Esophagus muscularis mucosa (tissue), 4 donors: Measurements from ENCODE around the gene PSME4. TPM values are rescaled to one million over a fixed set of nuclear protein-coding genes. Genes with fewer than 3 reads are reported as not detected.
A peak's percentile ranks its signal among the peaks of the same experiment; 100 is the strongest.
"Not testable (repeated sequence)": the region's sequence is repeated elsewhere in the genome, so short reads cannot be mapped to it uniquely, and the experiment has no call there.

Source experiments
- DNase-seq: peaks from one replicate; pipeline ENCODE4 v3.0.0-alpha.2; 2017; ENCODE audit errors: extremely low spot score
- H3K27ac ChIP-seq, 4 donors: fragments of 200-600 bp; sonication (generic); replicated peaks in 1 of 4; 1 replicate in 3 of 4; 2 replicates in 1 of 4; pipeline ENCODE4 v1.5.1; 2016 to 2019; ENCODE audit warnings: mild to moderate bottlenecking in 1 of 4
- H3K27me3 ChIP-seq, 4 donors: fragments of 200-600 bp; sonication (generic); one replicate each; pipeline versions ENCODE4 v1.5.1 to v1.6.0; 2016 to 2019
- H3K36me3 ChIP-seq, 4 donors: fragments of 200-600 bp; sonication (generic); one replicate each; pipeline ENCODE4 v1.5.1; 2016 to 2019
- H3K4me1 ChIP-seq, 4 donors: fragments of 200-600 bp; sonication (generic); one replicate each; pipeline ENCODE4 v1.5.1; 2016 to 2019
- H3K4me3 ChIP-seq, 4 donors: fragments of 200-600 bp; sonication (generic); 1 replicate in 2 of 4; 2 replicates in 2 of 4; pipeline ENCODE4 v1.5.1; 2016 to 2019; ENCODE audit warnings: mild to moderate bottlenecking in 4 of 4, moderate library complexity in 1 of 4
- H3K9me3 ChIP-seq, 4 donors: fragments of 200-600 bp; sonication (generic); 1 replicate in 3 of 4; 2 replicates in 1 of 4; pipeline ENCODE4 v1.5.1; 2016 to 2019
- EP300 ChIP-seq: sonication (generic); formaldehyde crosslinking; IDR thresholded peaks from one replicate; pipeline ENCODE4 v1.6.1; 2017; ENCODE audit warnings: antibody characterized with exemption
- POLR2A ChIP-seq: fragments of 450-650 bp; IDR thresholded peaks from one replicate; pipeline ENCODE4 v1.6.1; 2017; ENCODE audit warnings: antibody characterized with exemption, moderate library complexity, mild to moderate bottlenecking, low read depth
- POLR2AphosphoS5 ChIP-seq, 2 donors: sonication (generic); formaldehyde crosslinking; IDR thresholded peaks; one replicate each; pipeline ENCODE4 v1.6.1; 2017; ENCODE audit warnings: antibody characterized with exemption in 2 of 2
- WGBS: methylation state at CpG from one replicate; pipeline ENCODE4 v1.1.5; 2018; 5-methylcytosine and 5-hydroxymethylcytosine counted together
- intact Hi-C: fragments of 100-400 bp; cut with DNase I; formaldehyde crosslinking; loops from one replicate; pipeline ENCODE4 v1.15.1; 2023
- total RNA-seq, 4 donors: library from RNA; depleted of rRNA; stranded (reverse); fragments of >200 nt; gene quantifications; one replicate each; pipeline versions ENCODE4 v1.1.0 to v1.2.1, GENCODE V29; 2016
- TF ChIP-seq, protein P1 (sequence below), 3 experiments: fragments of 200-600 bp in 2 of 3; fragments of 450-650 bp in 1 of 3; sonication (generic) in 2 of 3; IDR thresholded peaks; one replicate each; pipeline ENCODE4 v1.5.1; 2017 to 2019; ENCODE audit warnings: antibody characterized with exemption in 3 of 3, mild to moderate bottlenecking in 2 of 3, moderate library complexity in 1 of 3

Gene PSME4
- total RNA-seq, 4 donors from 2014 or later = 47.5 to 65.8 (median 48.3) TPM

- no peak overlapping the region for H3K4me3 ChIP-seq
- WGBS = 56% methylated on average over 3 of the region's 3 CpGs
- no peak overlapping the region for H3K27ac ChIP-seq
- no peaks in the 10 kb centered on the region for H3K4me1 ChIP-seq
- H3K36me3 ChIP-seq = peaks cover 0 to 2% (median 0%) of the 10 kb centered on the region in 4 donors
- peaks cover 0 to 6% (median 0%) of the 10 kb centered on the region in 4 donors for H3K9me3 ChIP-seq
- intact Hi-C loops = no loop called here
- no peaks in the 10 kb centered on the region for H3K27me3 ChIP-seq
- TF ChIP-seq, protein P1, sequence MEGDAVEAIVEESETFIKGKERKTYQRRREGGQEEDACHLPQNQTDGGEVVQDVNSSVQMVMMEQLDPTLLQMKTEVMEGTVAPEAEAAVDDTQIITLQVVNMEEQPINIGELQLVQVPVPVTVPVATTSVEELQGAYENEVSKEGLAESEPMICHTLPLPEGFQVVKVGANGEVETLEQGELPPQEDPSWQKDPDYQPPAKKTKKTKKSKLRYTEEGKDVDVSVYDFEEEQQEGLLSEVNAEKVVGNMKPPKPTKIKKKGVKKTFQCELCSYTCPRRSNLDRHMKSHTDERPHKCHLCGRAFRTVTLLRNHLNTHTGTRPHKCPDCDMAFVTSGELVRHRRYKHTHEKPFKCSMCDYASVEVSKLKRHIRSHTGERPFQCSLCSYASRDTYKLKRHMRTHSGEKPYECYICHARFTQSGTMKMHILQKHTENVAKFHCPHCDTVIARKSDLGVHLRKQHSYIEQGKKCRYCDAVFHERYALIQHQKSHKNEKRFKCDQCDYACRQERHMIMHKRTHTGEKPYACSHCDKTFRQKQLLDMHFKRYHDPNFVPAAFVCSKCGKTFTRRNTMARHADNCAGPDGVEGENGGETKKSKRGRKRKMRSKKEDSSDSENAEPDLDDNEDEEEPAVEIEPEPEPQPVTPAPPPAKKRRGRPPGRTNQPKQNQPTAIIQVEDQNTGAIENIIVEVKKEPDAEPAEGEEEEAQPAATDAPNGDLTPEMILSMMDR (IDR thresholded peaks at IDR 0.05) = no peak
- no peak for TF ChIP-seq EP300
- TF ChIP-seq POLR2A = no peak
- no peak for TF ChIP-seq POLR2AphosphoS5 (IDR thresholded peaks at IDR 0.05)
- no peak for DNase-seq
Measured at GRCh38 chr2:53842891-53843290, 127.9 kb downstream of the PSME4 start.

- H3K27me3 ChIP-seq, H3K9me3 ChIP-seq, H3K27ac ChIP-seq, DNase-seq, intact Hi-C loops, H3K4me3 ChIP-seq, H3K4me1 ChIP-seq: not testable (repeated sequence)
- 91% methylated on average over 7 of the region's 7 CpGs for WGBS
- H3K36me3 ChIP-seq = peaks cover 0 to 11% (median 2%) of the 10 kb centered on the region in 4 donors
Measured at GRCh38 chr2:53841651-53842050, 129.1 kb downstream of the PSME4 start.

- no peak for DNase-seq
- Histone ChIP-seq H3K4me3 (no peak overlapping the region), H3K4me1 (no peaks in the 10 kb centered on the region), H3K9me3 (peaks cover 0 to 6% (median 0%) of the 10 kb centered on the region in 4 donors), H3K36me3 (peaks cover 0 to 11% (median 2%) of the 10 kb centered on the region in 4 donors), H3K27me3 (no peaks in the 10 kb centered on the region), H3K27ac (no peak overlapping the region)
- no peak for TF ChIP-seq POLR2A
- TF ChIP-seq, protein P1 (IDR thresholded peaks at IDR 0.05) = no peak
- intact Hi-C loops = no loop called here
- WGBS = 68% methylated on average over 1 of the region's 1 CpG
Measured at GRCh38 chr2:53840580-53840979, 130.2 kb downstream of the PSME4 start.

- H3K27ac ChIP-seq, H3K36me3 ChIP-seq, DNase-seq, H3K4me3 ChIP-seq, intact Hi-C loops, H3K27me3 ChIP-seq, H3K9me3 ChIP-seq: not testable (repeated sequence)
- WGBS = 94% methylated on average over 4 of the region's 4 CpGs
- peaks cover 18 to 28% (median 21%) of the 10 kb centered on the region in 4 donors for H3K4me1 ChIP-seq
Measured at GRCh38 chr2:53829980-53830290, 140.9 kb downstream of the PSME4 start.

- DNase-seq = no peak
- no peak overlapping the region for H3K4me3 ChIP-seq
- no peaks in the 10 kb centered on the region for H3K27me3 ChIP-seq
- TF ChIP-seq POLR2A (no peak), POLR2AphosphoS5 (IDR thresholded peaks at IDR 0.05) (no peak), EP300 (no peak)
- TF ChIP-seq, protein P1 (IDR thresholded peaks at IDR 0.05) = no peak
- no peaks in the 10 kb centered on the region for H3K9me3 ChIP-seq
- intact Hi-C loops = no loop called here
- 92% methylated on average over 11 of the region's 11 CpGs for WGBS
- no peak overlapping the region for H3K27ac ChIP-seq
- peaks cover 0 to 9% (median 5%) of the 10 kb centered on the region in 4 donors for H3K36me3 ChIP-seq
- peaks cover 18 to 28% (median 21%) of the 10 kb centered on the region in 4 donors for H3K4me1 ChIP-seq
Measured at GRCh38 chr2:53829273-53829979, 141.4 kb downstream of the PSME4 start.

- intact Hi-C loops = no loop called here
- Histone ChIP-seq H3K4me3 (no peak overlapping the region), H3K4me1 (peaks cover 18 to 28% (median 21%) of the 10 kb centered on the region in 4 donors), H3K27me3 (no peaks in the 10 kb centered on the region), H3K9me3 (no peaks in the 10 kb centered on the region), H3K36me3 (peaks cover 0 to 9% (median 5%) of the 10 kb centered on the region in 4 donors), H3K27ac (peak overlapping the region in 1 of 4 donors; percentile 11)
- TF ChIP-seq, protein P1 (IDR thresholded peaks at IDR 0.05) = no peak
- no peak for TF ChIP-seq POLR2AphosphoS5 (IDR thresholded peaks at IDR 0.05)
- TF ChIP-seq POLR2A = no peak
- TF ChIP-seq EP300 = no peak
- 96% methylated on average over 4 of the region's 4 CpGs for WGBS
- no peak for DNase-seq
Measured at GRCh38 chr2:53828331-53828730, 142.5 kb downstream of the PSME4 start.
